Effector memory CD4-positive, alpha-beta T cell (primary cell): ENCODE results near the gene RASL10B.

ENCODE experiments used
- DNase-seq, 3 donors: peaks; one replicate each; pipeline ENCODE4 v3.0.0-alpha.2; 2020
- H3K27ac ChIP-seq: 2 replicates; pipeline ENCODE4 v1.7.0; 2013; ENCODE audit warnings: mild to moderate bottlenecking, low read length, moderate library complexity; ENCODE audit not compliant: insufficient read depth, poor library complexity, severe bottlenecking
- H3K27me3 ChIP-seq: replicated peaks from 2 replicates; pipeline ENCODE4 v1.7.0; 2013; ENCODE audit warnings: mild to moderate bottlenecking, low read length; ENCODE audit not compliant: insufficient read depth, control insufficient read depth, poor library complexity, severe bottlenecking
- H3K36me3 ChIP-seq: 2 replicates; pipeline ENCODE4 v1.7.0; 2013; ENCODE audit warnings: mild to moderate bottlenecking, low read length, moderate library complexity; ENCODE audit not compliant: control insufficient read depth, insufficient read depth
- H3K4me1 ChIP-seq: 2 replicates; pipeline ENCODE4 v1.7.0; 2013; ENCODE audit warnings: low read length, mild to moderate bottlenecking; ENCODE audit not compliant: control insufficient read depth, insufficient read depth, poor library complexity, severe bottlenecking
- H3K4me3 ChIP-seq: 2 replicates; pipeline ENCODE4 v1.7.0; 2013; ENCODE audit warnings: low read length, low read depth, mild to moderate bottlenecking; ENCODE audit not compliant: insufficient read depth, poor library complexity, severe bottlenecking
- H3K9me3 ChIP-seq: 2 replicates; pipeline ENCODE4 v1.7.0; 2013; ENCODE audit warnings: mild to moderate bottlenecking, low read length, moderate library complexity; ENCODE audit not compliant: control insufficient read depth

Gene RASL10B

DNA sequence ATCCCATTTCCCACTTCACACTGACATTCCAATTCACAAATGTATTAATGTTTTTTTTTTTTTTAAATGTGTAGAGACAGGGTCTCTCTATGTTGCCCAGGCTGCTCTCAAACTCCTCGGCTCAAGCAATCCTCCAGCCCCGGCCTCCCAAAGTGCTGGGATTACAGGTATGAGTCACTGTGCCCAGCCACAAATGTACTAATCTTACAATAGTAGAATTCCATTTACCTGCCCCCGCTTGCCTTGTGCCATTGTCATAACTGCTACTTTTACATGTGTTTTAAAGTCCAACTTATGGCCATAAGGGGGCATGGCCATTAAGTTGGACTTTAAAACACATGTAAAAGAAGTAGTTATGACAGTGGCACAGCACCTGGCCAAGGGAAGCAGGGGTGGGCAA is 59.4 kb downstream of the RASL10B start:
- DNase-seq, result no peak
- no peaks in the 10 kb centered on the region for H3K36me3 ChIP-seq
- no peaks in the 10 kb centered on the region for H3K9me3 ChIP-seq
- peaks cover 9% of the 10 kb centered on the region for H3K4me1 ChIP-seq
- peaks cover 6% of the 10 kb centered on the region for H3K27me3 ChIP-seq
- no peak overlapping the region for H3K4me3 ChIP-seq
- H3K27ac ChIP-seq, result no peak overlapping the region

- DNase-seq, result no peak
- H3K9me3 ChIP-seq, result no peaks in the 10 kb centered on the region
- H3K27me3 ChIP-seq, result peaks cover 9% of the 10 kb centered on the region
- peaks cover 10% of the 10 kb centered on the region for H3K4me1 ChIP-seq
- no peak overlapping the region for H3K4me3 ChIP-seq
- no peak overlapping the region for H3K27ac ChIP-seq
- H3K36me3 ChIP-seq, result no peaks in the 10 kb centered on the region
These were observed 60.4 kb downstream of the RASL10B start for GRCh38 chr17:35791681-35792350.
